ENCODE results near the gene SLC25A41.

DNA sequence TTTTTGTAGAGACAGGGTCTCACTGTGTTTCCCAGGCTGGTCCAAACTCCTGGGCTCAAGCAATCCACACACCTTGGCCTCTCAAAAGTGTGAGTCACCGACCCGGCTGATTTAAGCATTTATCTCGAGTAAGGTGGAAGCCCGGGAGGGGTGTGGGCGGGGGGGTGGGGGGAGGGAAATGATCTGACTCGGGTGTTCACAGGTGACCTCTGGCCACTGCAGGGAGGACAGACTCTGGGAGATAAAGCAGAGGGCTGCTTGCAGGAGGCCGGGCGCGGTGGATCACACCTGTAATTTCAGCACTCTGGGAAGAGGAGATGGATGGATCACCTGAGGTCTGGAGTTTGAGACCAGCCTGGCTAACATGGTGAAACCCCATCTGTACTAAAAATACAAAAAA lies 40.1 kb upstream of the SLC25A41 start:
- TF ChIP-seq, protein P1, sequence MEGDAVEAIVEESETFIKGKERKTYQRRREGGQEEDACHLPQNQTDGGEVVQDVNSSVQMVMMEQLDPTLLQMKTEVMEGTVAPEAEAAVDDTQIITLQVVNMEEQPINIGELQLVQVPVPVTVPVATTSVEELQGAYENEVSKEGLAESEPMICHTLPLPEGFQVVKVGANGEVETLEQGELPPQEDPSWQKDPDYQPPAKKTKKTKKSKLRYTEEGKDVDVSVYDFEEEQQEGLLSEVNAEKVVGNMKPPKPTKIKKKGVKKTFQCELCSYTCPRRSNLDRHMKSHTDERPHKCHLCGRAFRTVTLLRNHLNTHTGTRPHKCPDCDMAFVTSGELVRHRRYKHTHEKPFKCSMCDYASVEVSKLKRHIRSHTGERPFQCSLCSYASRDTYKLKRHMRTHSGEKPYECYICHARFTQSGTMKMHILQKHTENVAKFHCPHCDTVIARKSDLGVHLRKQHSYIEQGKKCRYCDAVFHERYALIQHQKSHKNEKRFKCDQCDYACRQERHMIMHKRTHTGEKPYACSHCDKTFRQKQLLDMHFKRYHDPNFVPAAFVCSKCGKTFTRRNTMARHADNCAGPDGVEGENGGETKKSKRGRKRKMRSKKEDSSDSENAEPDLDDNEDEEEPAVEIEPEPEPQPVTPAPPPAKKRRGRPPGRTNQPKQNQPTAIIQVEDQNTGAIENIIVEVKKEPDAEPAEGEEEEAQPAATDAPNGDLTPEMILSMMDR (IDR thresholded peaks at IDR 0.05) = no peak
- no peak for TF ChIP-seq POLR2A (IDR thresholded peaks at IDR 0.05)
